Measurements from ENCODE around the gene STAC.
"Not testable (repeated sequence)": the region's sequence is repeated elsewhere in the genome, so short reads cannot be mapped to it uniquely, and the experiment has no call there.

STAC gene

GRCh38 chr3:36524560-36524959 lies 144.3 kb downstream of the STAC start:
- no peak for FAIRE-seq

- FAIRE-seq, result no peak
Observed at GRCh38 chr3:36525115-36525801, 145.0 kb downstream of the STAC start.

GRCh38 chr3:36538136-36538749 lies 157.9 kb downstream of the STAC start:
- no peak for FAIRE-seq

GRCh38 chr3:36540888-36541518 lies 160.7 kb downstream of the STAC start:
- no peak for FAIRE-seq

- FAIRE-seq, result no peak
Observed at GRCh38 chr3:36542186-36542585, 161.9 kb downstream of the STAC start.

- no peak for FAIRE-seq
Observed at GRCh38 chr3:36543276-36543997, 163.1 kb downstream of the STAC start.

- FAIRE-seq, result no peak
Observed at GRCh38 chr3:36546226-36546625, 165.9 kb downstream of the STAC start.

- FAIRE-seq, result no peak
Observed at GRCh38 chr3:36548712-36549111, 168.4 kb downstream of the STAC start.

GRCh38 chr3:36557021-36557707 lies 176.9 kb downstream of the STAC start:
- no peak for FAIRE-seq

- no peak for FAIRE-seq
Observed at GRCh38 chr3:36557708-36558421, 177.6 kb downstream of the STAC start.

- FAIRE-seq, result no peak
Observed at GRCh38 chr3:36558961-36559360, 178.7 kb downstream of the STAC start.

GRCh38 chr3:36560685-36561084 lies 180.4 kb downstream of the STAC start:
- no peak for FAIRE-seq

GRCh38 chr3:36561601-36562000 lies 181.3 kb downstream of the STAC start:
- FAIRE-seq, result no peak

GRCh38 chr3:36562945-36563344 lies 182.6 kb downstream of the STAC start:
- no peak for FAIRE-seq

GRCh38 chr3:36575241-36575640 lies 194.9 kb downstream of the STAC start:
- no peak for FAIRE-seq

GRCh38 chr3:36578418-36578817 lies 198.1 kb downstream of the STAC start:
- FAIRE-seq, result not testable (repeated sequence)

GRCh38 chr3:36579746-36580145 lies 199.4 kb downstream of the STAC start:
- FAIRE-seq, result no peak

- no peak for FAIRE-seq
Observed at GRCh38 chr3:36580716-36581115, 200.4 kb downstream of the STAC start.

- FAIRE-seq, result no peak
Observed at GRCh38 chr3:36591959-36592358, 211.7 kb downstream of the STAC start.

- FAIRE-seq, result no peak
Observed at GRCh38 chr3:36595511-36595910, 215.2 kb downstream of the STAC start.

GRCh38 chr3:36596419-36596818 lies 216.1 kb downstream of the STAC start:
- FAIRE-seq, result no peak

GRCh38 chr3:36597422-36597821 lies 217.1 kb downstream of the STAC start:
- FAIRE-seq, result no peak
